Activated CD8-positive, alpha-beta memory T cell treated with anti-CD3 and anti-CD28 coated beads, Interleukin-2, amount 10 ng/mL, durations not matched to agents 7 days and 5 days (primary cell): ENCODE data around the gene FBXO41. TPM values are rescaled to one million over a fixed set of nuclear protein-coding genes. Genes with fewer than 3 reads are reported as not detected.
A peak's percentile ranks its signal among the peaks of the same experiment; 100 is the strongest.
"Not testable (repeated sequence)": the region's sequence is repeated elsewhere in the genome, so short reads cannot be mapped to it uniquely, and the experiment has no call there.

ENCODE experiments used
- ATAC-seq: fragments of 150-1000 bp; cut with Tn5 transposase; one replicate; pipeline ENCODE4 v1.10.0; 2021; ENCODE audit warnings: moderate library complexity
- CTCF ChIA-PET: fragments of 350-600 bp; sonication (Branson Sonifier 250); formaldehyde crosslinking; loops from one replicate; lab custom pipeline; 2021; ENCODE audit warnings: antibody characterized with exemption; lab: Charles Lee
- DNase-seq: peaks from one replicate; pipeline ENCODE4 v3.0.0-alpha.2; 2020
- H3K27ac Mint-ChIP-seq: one replicate; pipeline ENCODE4 v1.8.0; 2021; ENCODE audit warnings: mild to moderate bottlenecking, mixed read lengths
- H3K27me3 Mint-ChIP-seq: one replicate; pipeline ENCODE4 v1.8.0; 2021; ENCODE audit warnings: mixed read lengths
- H3K36me3 Mint-ChIP-seq: one replicate; pipeline ENCODE4 v1.8.0; 2021; ENCODE audit warnings: mild to moderate bottlenecking, mixed read lengths
- H3K4me1 Mint-ChIP-seq: one replicate; pipeline ENCODE4 v1.8.0; 2021; ENCODE audit warnings: mixed read lengths
- H3K4me3 Mint-ChIP-seq: one replicate; pipeline ENCODE4 v1.8.0; 2021; ENCODE audit warnings: mild to moderate bottlenecking, moderate library complexity, mixed read lengths
- H3K9me3 Mint-ChIP-seq: one replicate; pipeline ENCODE4 v1.8.0; 2022; ENCODE audit warnings: low read depth, mixed read lengths
- total RNA-seq, 2 experiments: library from RNA; stranded (reverse); gene quantifications; one replicate each; pipeline ENCODE4 v1.2.3, GENCODE V29; 2021

The FBXO41 gene
- total RNA-seq, 2 experiments from 2014 or later: 28.2 to 31.5 TPM

DNA sequence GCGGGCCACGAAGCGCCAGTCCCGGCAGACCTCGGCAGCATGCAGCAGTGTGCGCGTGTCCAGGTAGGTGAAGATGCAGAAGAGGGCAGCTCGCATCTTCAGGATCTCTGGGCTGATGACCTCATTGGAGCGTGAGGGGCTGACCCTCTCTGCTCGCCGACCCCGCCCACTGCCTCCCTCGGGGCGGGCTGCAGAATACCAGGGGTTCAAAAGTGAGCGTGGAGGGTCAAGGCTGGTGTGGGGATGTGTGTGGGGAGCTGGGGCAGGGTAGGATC, 20.0 kb downstream of the FBXO41 start:
- no peaks in the 10 kb centered on the region for H3K27me3 Mint-ChIP-seq
- no peak overlapping the region for H3K4me3 Mint-ChIP-seq
- peaks cover 8% of the 10 kb centered on the region for H3K36me3 Mint-ChIP-seq
- CTCF ChIA-PET: no interaction called here
- H3K9me3 Mint-ChIP-seq: no peaks in the 10 kb centered on the region
- no peak overlapping the region for H3K27ac Mint-ChIP-seq
- DNase-seq: no peak
- peaks cover 20% of the 10 kb centered on the region for H3K4me1 Mint-ChIP-seq
- ATAC-seq: no peak

- H3K9me3 Mint-ChIP-seq: no peaks in the 10 kb centered on the region
- H3K36me3 Mint-ChIP-seq: peaks cover 8% of the 10 kb centered on the region
- H3K4me3 Mint-ChIP-seq: no peak overlapping the region
- H3K4me1 Mint-ChIP-seq: peaks cover 21% of the 10 kb centered on the region
- no peaks in the 10 kb centered on the region for H3K27me3 Mint-ChIP-seq
- DNase-seq: no peak
- no peak overlapping the region for H3K27ac Mint-ChIP-seq
- CTCF ChIA-PET: no interaction called here
- ATAC-seq: no peak
These were observed 20.5 kb downstream of the FBXO41 start for GRCh38 chr2:73263540-73264331.

DNA sequence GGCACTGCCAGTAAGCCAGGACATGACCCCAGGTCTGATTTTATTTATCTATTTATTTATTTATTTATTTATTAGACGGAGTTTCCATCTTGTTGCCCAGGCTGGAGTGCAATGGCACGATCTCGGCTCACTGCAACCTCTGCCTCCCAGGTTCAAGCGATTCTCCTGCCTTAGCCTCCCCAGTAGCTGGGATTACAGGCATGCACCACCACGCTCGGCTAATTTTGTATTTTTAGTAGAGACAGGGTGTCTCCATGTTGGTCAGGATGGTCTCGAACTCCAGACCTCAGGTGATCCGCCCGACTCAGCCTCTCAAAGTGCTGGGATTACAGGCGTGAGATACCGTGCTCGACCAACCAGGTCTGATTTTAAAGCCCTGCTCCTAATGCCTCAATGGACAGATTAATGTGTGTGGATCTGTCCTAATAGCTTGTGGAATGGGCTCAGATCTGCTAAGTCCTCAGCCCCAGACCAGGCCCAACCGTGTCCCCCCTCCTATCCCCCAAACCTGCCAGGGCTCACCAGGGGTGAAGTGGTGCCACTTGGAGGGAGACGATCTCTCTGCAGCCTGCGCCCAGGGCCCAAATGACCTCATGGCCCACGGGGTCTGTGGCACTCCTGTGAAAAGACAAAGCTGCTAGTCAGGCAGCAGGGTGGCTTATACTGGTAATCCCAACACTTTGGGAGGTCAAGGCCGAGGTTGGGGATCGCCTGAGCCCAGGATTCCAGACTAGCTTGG, 21.4 kb downstream of the FBXO41 start:
- H3K27me3 Mint-ChIP-seq, H3K4me3 Mint-ChIP-seq, H3K27ac Mint-ChIP-seq, CTCF ChIA-PET, H3K9me3 Mint-ChIP-seq, DNase-seq, H3K36me3 Mint-ChIP-seq, ATAC-seq: not testable (repeated sequence)
- peaks cover 14% of the 10 kb centered on the region for H3K4me1 Mint-ChIP-seq

DNA sequence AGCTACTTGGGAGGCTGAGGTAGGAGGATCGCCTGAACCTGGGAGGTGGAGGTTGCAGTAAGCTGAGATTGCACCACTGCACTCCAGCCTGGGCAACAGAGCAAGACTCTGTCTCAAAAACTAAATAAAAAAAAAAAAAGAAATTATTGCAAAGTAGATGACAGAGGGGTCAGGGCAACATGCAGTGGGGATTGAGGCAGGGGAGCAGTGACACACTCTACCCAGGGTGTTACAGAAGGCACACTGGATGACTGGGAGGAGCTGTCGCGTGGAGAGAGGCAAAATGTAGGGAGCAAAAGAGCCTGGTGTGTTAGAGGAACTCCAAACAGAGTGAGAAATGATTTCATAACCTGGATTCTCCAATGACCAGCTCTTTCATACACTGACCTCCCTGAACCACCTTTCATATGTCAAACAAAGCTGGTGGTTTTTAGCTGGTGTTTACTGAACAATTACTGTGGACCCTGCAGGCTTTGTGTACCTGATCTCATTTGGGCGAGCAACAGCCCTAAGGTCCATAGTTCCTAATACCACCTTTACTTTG, 22.1 kb downstream of the FBXO41 start:
- no peak overlapping the region for H3K4me3 Mint-ChIP-seq
- no peaks in the 10 kb centered on the region for H3K9me3 Mint-ChIP-seq
- no peaks in the 10 kb centered on the region for H3K27me3 Mint-ChIP-seq
- CTCF ChIA-PET: interaction anchor here (1.0 kb wide), 1 partner anchor 28 kb away, joined by 4 read pairs; no protein-coding TSS in a partner anchor
- H3K36me3 Mint-ChIP-seq: peaks cover 2% of the 10 kb centered on the region
- peaks cover 9% of the 10 kb centered on the region for H3K4me1 Mint-ChIP-seq
- no peak for DNase-seq
- no peak for ATAC-seq
- no peak overlapping the region for H3K27ac Mint-ChIP-seq

- peak; percentile 43 for DNase-seq
- ATAC-seq: no peak
- Mint-ChIP-seq H3K27ac (no peak overlapping the region), H3K9me3 (no peaks in the 10 kb centered on the region), H3K36me3 (peaks cover 2% of the 10 kb centered on the region), H3K27me3 (no peaks in the 10 kb centered on the region), H3K4me1 (peaks cover 4% of the 10 kb centered on the region), H3K4me3 (no peak overlapping the region)
- CTCF ChIA-PET: interaction anchor here (1.0 kb wide), 2 partner anchors 48 to 83 kb away, joined by 3 read pairs; no protein-coding TSS in a partner anchor
These were observed 23.8 kb downstream of the FBXO41 start for GRCh38 chr2:73260338-73260984.

- H3K4me3 Mint-ChIP-seq: no peak overlapping the region
- no peaks in the 10 kb centered on the region for H3K27me3 Mint-ChIP-seq
- H3K36me3 Mint-ChIP-seq: peaks cover 2% of the 10 kb centered on the region
- ATAC-seq (no peak), DNase-seq (no peak)
- CTCF ChIA-PET: interaction anchor here (1.0 kb wide), 2 partner anchors 47 to 82 kb away, joined by 3 read pairs; no protein-coding TSS in a partner anchor
- H3K27ac Mint-ChIP-seq: no peak overlapping the region
- H3K9me3 Mint-ChIP-seq: no peaks in the 10 kb centered on the region
- peaks cover 4% of the 10 kb centered on the region for H3K4me1 Mint-ChIP-seq
These were observed 24.5 kb downstream of the FBXO41 start for GRCh38 chr2:73259704-73260337.

- no peak for ATAC-seq
- H3K9me3 Mint-ChIP-seq: no peaks in the 10 kb centered on the region
- peaks cover 2% of the 10 kb centered on the region for H3K36me3 Mint-ChIP-seq
- no peak overlapping the region for H3K27ac Mint-ChIP-seq
- H3K4me3 Mint-ChIP-seq: no peak overlapping the region
- CTCF ChIA-PET: interaction anchor here (1.0 kb wide), 1 partner anchor 46 kb away, joined by 3 read pairs; no protein-coding TSS in a partner anchor
- H3K4me1 Mint-ChIP-seq: peaks cover 4% of the 10 kb centered on the region
- no peak for DNase-seq
- no peaks in the 10 kb centered on the region for H3K27me3 Mint-ChIP-seq
These were observed 25.0 kb downstream of the FBXO41 start for GRCh38 chr2:73259276-73259675.

- Mint-ChIP-seq H3K27me3 (no peaks in the 10 kb centered on the region), H3K9me3 (no peaks in the 10 kb centered on the region), H3K36me3 (no peaks in the 10 kb centered on the region), H3K4me1 (peaks cover 4% of the 10 kb centered on the region), H3K27ac (no peak overlapping the region), H3K4me3 (no peak overlapping the region)
- DNase-seq: no peak
- ATAC-seq: no peak
- CTCF ChIA-PET: no interaction called here
These were observed 25.4 kb downstream of the FBXO41 start for GRCh38 chr2:73258913-73259215.

GRCh38 chr2:73258186-73258912, 25.9 kb downstream of the FBXO41 start:
- DNase-seq: no peak
- no peak for ATAC-seq
- CTCF ChIA-PET: interaction anchor here (1.2 to 1.3 kb wide), 2 partner anchors 8 to 10 kb away, joined by 3 to 4 read pairs; no protein-coding TSS in a partner anchor
- no peak overlapping the region for H3K27ac Mint-ChIP-seq
- no peak overlapping the region for H3K4me3 Mint-ChIP-seq
- no peaks in the 10 kb centered on the region for H3K27me3 Mint-ChIP-seq
- H3K9me3 Mint-ChIP-seq: no peaks in the 10 kb centered on the region
- H3K4me1 Mint-ChIP-seq: peaks cover 4% of the 10 kb centered on the region
- peaks cover 1% of the 10 kb centered on the region for H3K36me3 Mint-ChIP-seq

DNA sequence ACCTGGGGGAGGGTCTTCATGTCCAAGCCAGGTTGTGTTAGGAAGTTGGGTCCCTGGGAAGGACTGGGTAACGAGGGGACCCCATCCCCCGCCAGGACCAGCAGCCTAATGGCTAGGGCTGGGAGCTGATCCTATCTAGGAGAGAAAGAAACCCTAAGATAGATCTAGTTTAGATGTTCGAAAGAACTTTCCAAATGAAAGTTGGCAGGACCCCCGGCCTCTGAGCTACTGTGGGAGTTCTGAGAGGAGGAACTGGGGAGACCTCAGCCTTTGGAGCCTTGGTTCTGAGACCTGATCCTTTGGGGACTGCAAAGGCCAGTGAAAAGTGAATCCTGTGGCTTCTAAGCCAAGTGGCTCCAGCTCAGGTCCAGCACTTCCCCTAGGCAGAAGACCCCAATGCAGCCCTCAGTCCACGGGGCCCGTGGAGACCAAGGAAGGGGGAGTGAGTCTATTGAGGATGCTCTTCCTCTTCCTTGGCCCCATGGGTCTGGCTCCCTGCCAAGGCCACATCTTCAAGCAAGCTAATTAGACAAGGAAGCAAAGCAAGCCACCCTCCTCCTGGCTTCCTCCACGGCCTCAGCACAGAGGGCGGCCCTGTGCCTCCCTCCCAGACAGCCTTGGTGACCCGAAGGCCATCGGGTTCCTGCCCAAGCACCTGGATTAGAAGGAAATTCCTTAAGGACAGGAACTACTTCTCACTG, 26.7 kb downstream of the FBXO41 start:
- no peaks in the 10 kb centered on the region for H3K9me3 Mint-ChIP-seq
- H3K4me1 Mint-ChIP-seq: peaks cover 4% of the 10 kb centered on the region
- CTCF ChIA-PET: interaction anchor here (1.2 to 2.3 kb wide), 3 partner anchors 9 to 80 kb away, joined by 3 to 6 read pairs (median 4); no protein-coding TSS in a partner anchor
- ATAC-seq (no peak), DNase-seq (no peak)
- H3K36me3 Mint-ChIP-seq: peaks cover 9% of the 10 kb centered on the region
- no peaks in the 10 kb centered on the region for H3K27me3 Mint-ChIP-seq
- H3K27ac Mint-ChIP-seq: no peak overlapping the region
- H3K4me3 Mint-ChIP-seq: no peak overlapping the region

GRCh38 chr2:73257021-73257420, 27.3 kb downstream of the FBXO41 start:
- Mint-ChIP-seq H3K4me1 (peaks cover 4% of the 10 kb centered on the region), H3K36me3 (peaks cover 12% of the 10 kb centered on the region), H3K27ac (no peak overlapping the region), H3K4me3 (no peak overlapping the region), H3K27me3 (no peaks in the 10 kb centered on the region), H3K9me3 (no peaks in the 10 kb centered on the region)
- DNase-seq (no peak), ATAC-seq (no peak)
- CTCF ChIA-PET: interaction anchor here (1.2 to 2.3 kb wide), 3 partner anchors 9 to 80 kb away, joined by 3 to 6 read pairs (median 4); no protein-coding TSS in a partner anchor

- H3K36me3 Mint-ChIP-seq: peaks cover 12% of the 10 kb centered on the region
- H3K9me3 Mint-ChIP-seq: no peaks in the 10 kb centered on the region
- DNase-seq: no peak
- no peak overlapping the region for H3K4me3 Mint-ChIP-seq
- no peak overlapping the region for H3K27ac Mint-ChIP-seq
- H3K4me1 Mint-ChIP-seq: peaks cover 4% of the 10 kb centered on the region
- no peak for ATAC-seq
- CTCF ChIA-PET: interaction anchor here (2.3 kb wide), 1 partner anchor 79 kb away, joined by 6 read pairs; no protein-coding TSS in a partner anchor
- H3K27me3 Mint-ChIP-seq: no peaks in the 10 kb centered on the region
These were observed 27.7 kb downstream of the FBXO41 start for GRCh38 chr2:73256618-73256922.
